Measurements from ENCODE around the gene SPTB. TPM values are rescaled to one million over a fixed set of nuclear protein-coding genes. Genes with fewer than 3 reads are reported as not detected.

The SPTB gene
- total RNA-seq, 2 experiments from 2014 or later, result not detected

DNA sequence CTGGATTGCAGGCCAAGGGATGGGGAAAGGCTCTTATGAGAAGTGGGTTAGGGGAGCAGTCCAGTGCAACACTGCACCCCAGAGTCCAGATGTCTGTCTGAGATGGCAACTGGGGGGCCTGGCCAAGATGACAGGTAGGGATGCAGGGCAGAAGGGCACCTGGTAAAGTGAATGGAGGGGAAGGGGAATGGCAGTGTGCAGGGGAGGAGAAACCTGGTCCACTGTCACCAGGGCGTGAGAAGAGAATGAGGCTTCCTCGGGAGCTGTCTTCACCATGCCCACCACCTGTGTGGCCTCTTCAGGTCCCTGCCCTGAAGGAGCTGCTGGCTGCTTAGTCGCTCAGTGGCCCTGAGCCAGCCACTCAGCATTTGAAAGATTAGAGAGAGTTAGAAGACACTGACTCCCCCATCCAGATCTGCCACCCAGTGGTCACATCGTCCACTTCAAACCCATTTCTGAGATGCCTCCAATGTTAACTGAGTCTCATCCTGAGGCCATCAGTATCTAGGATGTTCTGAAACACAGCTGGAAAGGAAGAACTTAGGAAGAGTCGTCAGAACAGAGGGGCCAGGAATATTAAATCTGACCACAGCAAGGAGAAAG, 118.2 kb downstream of the SPTB start:
- H3K9me3 Mint-ChIP-seq (ENCODE audit: low read depth), result no peaks in the 10 kb centered on the region
- peaks cover 49% of the 10 kb centered on the region for H3K4me1 Mint-ChIP-seq
- H3K27ac Mint-ChIP-seq, result no peak overlapping the region
- no peak overlapping the region for H3K4me3 Mint-ChIP-seq
- ATAC-seq, result no peak
- peaks cover 18% of the 10 kb centered on the region for H3K27me3 Mint-ChIP-seq
- CTCF ChIA-PET, result interaction anchor here (0.9 to 13.8 kb wide), 19 partner anchors 11 to 153 kb away, joined by 3 to 183 read pairs (median 4); partner anchors contain the start of gene CHURC1
- H3K36me3 Mint-ChIP-seq, result no peaks in the 10 kb centered on the region
- no peak for DNase-seq

DNA sequence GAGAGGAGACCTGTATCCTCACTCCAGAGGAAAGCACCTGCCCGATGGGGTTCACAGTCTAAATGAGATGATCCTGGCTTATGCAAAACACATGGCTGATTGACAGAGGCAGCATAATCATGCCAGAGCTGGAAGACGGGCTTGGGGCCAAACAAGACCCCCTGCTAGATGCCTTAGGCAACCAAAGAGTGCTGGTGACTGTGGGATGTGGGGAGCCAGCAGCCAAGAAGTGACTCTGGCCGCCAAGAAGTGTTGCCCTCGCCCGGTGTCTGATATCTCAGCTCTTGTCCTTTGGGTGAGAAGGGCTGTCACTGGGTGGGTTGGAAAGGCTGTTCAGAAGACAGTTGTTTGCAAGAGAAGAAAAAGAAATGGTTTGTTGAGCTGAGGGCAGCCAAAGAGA, 118.8 kb downstream of the SPTB start:
- Mint-ChIP-seq H3K4me1 (peaks cover 49% of the 10 kb centered on the region), H3K27me3 (peaks cover 18% of the 10 kb centered on the region), H3K27ac (no peak overlapping the region), H3K9me3 (ENCODE audit: low read depth) (no peaks in the 10 kb centered on the region), H3K4me3 (no peak overlapping the region), H3K36me3 (no peaks in the 10 kb centered on the region)
- no peak for DNase-seq
- CTCF ChIA-PET, result interaction anchor here (0.6 to 13.8 kb wide), 15 partner anchors 12 to 282 kb away, joined by 3 to 183 read pairs (median 7); partner anchors contain the start of gene CHURC1
- no peak for ATAC-seq

DNA sequence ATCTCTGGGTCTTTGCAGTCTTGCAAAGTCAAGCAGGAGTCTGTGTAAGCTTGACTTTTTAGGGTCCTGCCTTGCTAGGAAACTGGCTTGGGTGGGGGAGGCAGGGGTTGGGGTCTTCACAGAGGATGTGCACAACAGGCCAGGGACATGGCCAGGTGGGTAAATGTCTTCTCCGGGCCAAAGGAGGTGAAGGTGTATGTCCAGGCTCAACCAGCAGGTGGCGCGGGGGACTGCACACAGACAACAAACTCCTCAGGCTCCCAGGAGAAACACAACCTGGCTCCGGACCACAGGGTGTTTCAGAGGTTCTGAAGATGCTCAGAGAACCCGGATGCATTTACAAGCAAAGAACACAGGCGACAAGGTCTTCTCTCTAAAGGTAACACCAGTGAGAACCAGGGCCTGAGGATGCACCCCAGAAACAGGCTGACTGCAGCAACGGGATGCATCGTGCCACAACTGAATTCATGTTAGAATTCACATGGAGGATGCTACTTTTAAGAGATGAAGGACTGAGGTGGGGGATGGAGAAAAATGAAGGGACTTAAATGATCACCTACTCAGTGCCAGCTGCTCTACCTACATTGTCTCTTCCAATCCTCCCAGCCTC, 119.5 kb downstream of the SPTB start:
- DNase-seq, result peak; percentile 79
- CTCF ChIA-PET, result interaction anchor here (0.6 to 13.8 kb wide), 13 partner anchors 10 to 282 kb away, joined by 3 to 183 read pairs (median 4); no protein-coding TSS in a partner anchor
- ATAC-seq, result no peak
- Mint-ChIP-seq H3K36me3 (no peaks in the 10 kb centered on the region), H3K4me1 (peaks cover 53% of the 10 kb centered on the region), H3K9me3 (ENCODE audit: low read depth) (no peaks in the 10 kb centered on the region), H3K4me3 (no peak overlapping the region), H3K27ac (no peak overlapping the region), H3K27me3 (peaks cover 18% of the 10 kb centered on the region)

DNA sequence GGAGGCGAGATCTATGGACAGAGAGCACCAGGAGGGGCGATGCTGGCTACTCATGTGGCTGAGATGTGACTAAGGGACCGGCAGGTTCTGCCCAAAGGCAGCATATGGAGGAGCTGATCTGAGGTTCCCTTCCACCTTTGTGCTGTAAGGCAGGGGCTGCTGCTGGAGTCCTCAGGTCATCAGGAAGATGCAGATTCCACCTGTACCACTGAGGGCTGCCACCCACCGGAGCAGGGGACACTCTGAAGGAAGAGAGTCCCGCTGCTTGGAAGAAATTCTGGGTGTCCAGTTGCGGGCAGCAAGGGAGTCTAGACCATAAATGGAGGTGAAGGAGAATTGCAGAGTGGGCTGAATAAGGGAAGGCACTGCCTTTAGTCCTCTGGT, 120.2 kb downstream of the SPTB start:
- H3K27ac Mint-ChIP-seq, result no peak overlapping the region
- H3K27me3 Mint-ChIP-seq, result peaks cover 18% of the 10 kb centered on the region
- no peaks in the 10 kb centered on the region for H3K9me3 Mint-ChIP-seq (ENCODE audit: low read depth)

DNA sequence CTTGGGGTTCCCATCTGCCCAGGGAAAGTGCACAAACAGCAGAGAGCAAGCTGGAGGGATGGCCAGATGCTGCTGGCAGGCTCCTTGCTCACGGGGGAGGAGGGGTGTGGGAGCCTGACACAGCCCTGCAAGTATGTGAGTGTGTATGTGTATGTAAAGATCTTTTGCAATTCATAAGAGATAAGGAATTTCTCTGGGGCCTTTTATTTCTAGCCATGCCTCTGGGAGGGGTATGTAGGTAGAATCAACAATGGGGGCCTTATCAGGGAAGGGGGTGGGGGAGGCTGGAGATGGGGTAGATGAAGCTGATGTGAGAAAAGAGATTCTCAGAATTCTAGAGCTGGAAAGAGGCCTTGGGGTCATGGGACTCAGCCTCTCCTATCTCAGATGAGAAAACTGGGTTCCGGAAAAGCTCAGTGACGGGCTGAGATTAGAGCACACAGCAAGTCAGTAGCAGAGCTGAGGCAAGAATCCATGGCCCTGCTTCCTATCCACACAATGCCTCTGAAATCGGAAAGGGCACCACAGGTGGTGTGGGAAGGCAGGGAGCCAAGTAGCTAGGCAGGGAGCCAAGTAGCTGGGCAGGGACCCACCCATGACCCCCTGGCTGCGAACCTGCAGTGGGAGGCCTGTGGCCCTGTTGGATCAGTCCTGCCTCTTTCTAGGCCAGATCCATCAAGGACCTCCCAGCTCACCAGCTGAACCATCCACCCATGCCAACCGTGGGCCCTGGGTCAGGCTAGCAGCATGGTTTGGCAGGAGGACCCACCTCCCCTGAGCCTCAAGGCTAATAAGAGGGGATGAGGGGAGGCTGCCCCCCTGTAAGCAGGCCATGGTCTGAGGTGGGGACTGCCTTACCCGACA, 120.8 kb downstream of the SPTB start:
- H3K4me3 Mint-ChIP-seq, result no peak overlapping the region
- CTCF ChIA-PET, result interaction anchor here (1.0 to 13.8 kb wide), 10 partner anchors 9 to 133 kb away, joined by 3 to 183 read pairs (median 4); no protein-coding TSS in a partner anchor
- peaks cover 48% of the 10 kb centered on the region for H3K4me1 Mint-ChIP-seq
- no peaks in the 10 kb centered on the region for H3K36me3 Mint-ChIP-seq
- H3K9me3 Mint-ChIP-seq (ENCODE audit: low read depth), result no peaks in the 10 kb centered on the region
- H3K27me3 Mint-ChIP-seq, result peaks cover 18% of the 10 kb centered on the region
- ATAC-seq (no peak), DNase-seq (no peak)
- H3K27ac Mint-ChIP-seq, result no peak overlapping the region

More for the DNA sequence above, 120.2 kb downstream of the SPTB start:
- CTCF ChIA-PET, result interaction anchor here (0.7 to 13.8 kb wide), 11 partner anchors 9 to 132 kb away, joined by 3 to 183 read pairs (median 4); no protein-coding TSS in a partner anchor
- H3K36me3 Mint-ChIP-seq, result no peaks in the 10 kb centered on the region
- no peak overlapping the region for H3K4me3 Mint-ChIP-seq
- ATAC-seq (no peak), DNase-seq (no peak)
- peaks cover 54% of the 10 kb centered on the region for H3K4me1 Mint-ChIP-seq

DNA sequence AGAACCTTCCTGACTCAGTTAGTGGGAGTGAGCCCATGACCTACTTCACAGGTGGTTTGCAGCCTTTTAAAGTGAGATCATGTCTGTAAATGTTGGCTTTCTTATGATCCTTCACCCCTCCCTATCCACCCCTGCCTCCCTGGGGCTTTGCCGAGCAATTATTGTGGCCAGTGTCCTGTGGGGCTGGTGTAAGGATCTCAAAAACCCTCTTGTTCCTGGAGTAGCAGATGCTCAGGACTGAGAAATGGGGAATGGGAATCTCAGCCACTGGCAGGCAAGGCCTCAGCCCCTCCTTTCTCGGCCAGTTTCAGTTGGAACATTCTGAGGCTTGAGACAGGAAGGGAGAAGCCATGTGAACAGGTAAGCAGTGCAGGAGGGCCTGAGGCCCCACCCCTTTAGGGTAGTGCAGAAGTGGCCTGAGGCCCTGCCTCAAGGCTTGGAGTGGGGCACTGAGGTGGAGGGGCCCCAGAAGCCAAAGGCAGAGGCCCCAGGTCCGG, 121.6 kb downstream of the SPTB start:
- Mint-ChIP-seq H3K4me3 (no peak overlapping the region), H3K4me1 (peaks cover 41% of the 10 kb centered on the region), H3K36me3 (no peaks in the 10 kb centered on the region), H3K9me3 (ENCODE audit: low read depth) (no peaks in the 10 kb centered on the region), H3K27ac (no peak overlapping the region), H3K27me3 (peaks cover 18% of the 10 kb centered on the region)
- CTCF ChIA-PET, result interaction anchor here (2.2 to 13.8 kb wide), 3 partner anchors 18 to 134 kb away, joined by 6 to 183 read pairs (median 25); no protein-coding TSS in a partner anchor
- DNase-seq (no peak), ATAC-seq (no peak)

DNA sequence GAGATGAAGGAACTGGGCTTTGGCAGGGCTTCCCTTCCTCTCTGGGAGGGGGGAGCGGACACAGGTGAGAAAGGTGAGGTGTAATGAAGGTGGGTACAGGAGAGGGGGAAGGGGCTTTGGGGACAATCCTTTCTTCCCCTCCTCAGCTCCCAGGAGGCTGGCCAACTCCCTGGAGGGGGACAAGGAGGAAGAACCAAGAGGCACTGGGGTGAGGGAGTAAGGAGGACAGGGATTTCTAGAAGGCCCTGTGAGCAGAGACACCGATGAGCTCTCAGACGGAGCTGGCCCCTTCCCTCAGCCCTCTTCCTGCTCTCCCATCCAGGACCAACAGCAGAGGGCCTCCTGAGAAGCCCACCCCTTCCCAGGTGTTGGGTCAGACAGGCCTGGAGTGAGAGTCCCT, 122.1 kb downstream of the SPTB start:
- DNase-seq (no peak), ATAC-seq (no peak)
- Mint-ChIP-seq H3K4me3 (no peak overlapping the region), H3K4me1 (peaks cover 41% of the 10 kb centered on the region), H3K27ac (no peak overlapping the region), H3K36me3 (no peaks in the 10 kb centered on the region), H3K9me3 (ENCODE audit: low read depth) (no peaks in the 10 kb centered on the region), H3K27me3 (peaks cover 18% of the 10 kb centered on the region)
- CTCF ChIA-PET, result interaction anchor here (13.8 kb wide), 1 partner anchor 86 kb away, joined by 183 read pairs; no protein-coding TSS in a partner anchor

DNA sequence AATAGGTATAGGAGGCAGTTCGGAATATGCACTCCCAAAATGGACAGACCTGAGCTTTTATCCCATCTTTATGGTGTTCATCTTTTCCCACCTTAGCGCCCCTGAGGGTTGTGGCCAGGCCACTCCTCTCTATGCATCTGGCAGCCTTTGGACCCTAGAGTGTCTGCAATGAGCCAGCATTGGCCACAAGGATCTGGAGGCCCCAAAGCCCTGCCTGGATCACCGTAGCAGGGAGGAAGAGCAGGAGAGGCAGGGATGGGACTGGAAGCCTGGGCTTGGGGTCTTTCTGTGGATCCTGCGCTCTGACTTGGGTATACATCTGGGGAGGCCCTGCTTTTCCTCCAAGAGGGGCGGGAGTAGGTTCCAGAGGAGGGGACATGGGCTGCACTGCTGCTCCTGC, 123.0 kb downstream of the SPTB start:
- ATAC-seq (no peak), DNase-seq (no peak)
- Mint-ChIP-seq H3K4me3 (no peak overlapping the region), H3K4me1 (peaks cover 37% of the 10 kb centered on the region), H3K36me3 (no peaks in the 10 kb centered on the region), H3K27ac (peak overlapping the region; percentile 41), H3K27me3 (peaks cover 17% of the 10 kb centered on the region), H3K9me3 (ENCODE audit: low read depth) (no peaks in the 10 kb centered on the region)
- CTCF ChIA-PET, result interaction anchor here (13.8 kb wide), 1 partner anchor 85 kb away, joined by 183 read pairs; no protein-coding TSS in a partner anchor

DNA sequence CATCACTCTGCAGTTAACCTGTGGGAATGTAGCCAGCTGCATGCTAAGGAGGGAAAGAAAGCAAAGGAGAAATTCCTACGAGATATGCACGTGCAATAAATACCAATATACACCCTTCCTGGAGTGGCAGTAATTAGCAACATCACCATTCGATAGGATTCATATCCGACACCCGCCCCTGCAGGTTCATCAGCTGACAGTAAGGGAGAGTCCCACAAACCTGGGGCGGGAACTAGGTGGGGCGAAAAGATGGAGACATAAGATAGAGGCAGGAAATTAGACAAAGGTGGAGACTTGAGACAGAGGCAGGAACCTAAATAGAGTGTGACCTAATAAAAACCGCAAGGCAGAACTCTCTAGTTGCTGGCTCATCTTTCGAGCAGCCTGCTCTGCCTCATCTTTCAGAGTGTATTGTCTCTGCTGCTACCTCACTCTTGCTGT, 123.9 kb downstream of the SPTB start:
- H3K4me3 Mint-ChIP-seq, result no peak overlapping the region
- H3K27ac Mint-ChIP-seq, result peak overlapping the region; percentile 54
- CTCF ChIA-PET, result interaction anchor here (1.2 to 13.8 kb wide), 3 partner anchors 9 to 84 kb away, joined by 4 to 183 read pairs (median 5); no protein-coding TSS in a partner anchor
- ATAC-seq (peak; percentile 87), DNase-seq (peak; percentile 77)
- H3K4me1 Mint-ChIP-seq, result peaks cover 31% of the 10 kb centered on the region
- H3K27me3 Mint-ChIP-seq, result peaks cover 10% of the 10 kb centered on the region
- no peaks in the 10 kb centered on the region for H3K9me3 Mint-ChIP-seq (ENCODE audit: low read depth)
- no peaks in the 10 kb centered on the region for H3K36me3 Mint-ChIP-seq

DNA sequence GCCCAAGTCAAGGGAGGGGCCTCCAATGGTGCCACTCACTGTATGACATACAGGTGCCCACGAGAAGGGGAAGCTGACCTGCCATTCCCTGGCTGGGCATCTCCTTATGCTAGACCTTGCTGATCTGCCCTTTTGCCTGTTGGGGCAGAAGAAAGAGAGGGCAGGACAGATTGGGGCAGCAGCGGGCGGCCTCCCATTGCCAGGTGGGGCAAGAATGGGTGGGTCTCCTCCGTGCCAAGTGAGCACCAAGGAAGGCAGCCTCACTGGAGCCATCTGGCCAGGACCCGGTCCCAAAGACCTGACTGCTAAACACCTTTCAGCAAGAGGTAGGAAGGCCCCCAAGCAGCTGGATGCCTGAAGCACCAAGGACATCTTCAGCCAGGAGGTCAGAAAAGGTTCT, 125.0 kb downstream of the SPTB start:
- no peak for ATAC-seq
- no peak overlapping the region for H3K27ac Mint-ChIP-seq
- no peaks in the 10 kb centered on the region for H3K9me3 Mint-ChIP-seq (ENCODE audit: low read depth)
- no peaks in the 10 kb centered on the region for H3K36me3 Mint-ChIP-seq
- no peak for DNase-seq
- CTCF ChIA-PET, result interaction anchor here (1.2 kb wide), 2 partner anchors 10 to 27 kb away, joined by 4 to 5 read pairs; no protein-coding TSS in a partner anchor
- H3K27me3 Mint-ChIP-seq, result peaks cover 6% of the 10 kb centered on the region
- H3K4me1 Mint-ChIP-seq, result peaks cover 28% of the 10 kb centered on the region
- no peak overlapping the region for H3K4me3 Mint-ChIP-seq

DNA sequence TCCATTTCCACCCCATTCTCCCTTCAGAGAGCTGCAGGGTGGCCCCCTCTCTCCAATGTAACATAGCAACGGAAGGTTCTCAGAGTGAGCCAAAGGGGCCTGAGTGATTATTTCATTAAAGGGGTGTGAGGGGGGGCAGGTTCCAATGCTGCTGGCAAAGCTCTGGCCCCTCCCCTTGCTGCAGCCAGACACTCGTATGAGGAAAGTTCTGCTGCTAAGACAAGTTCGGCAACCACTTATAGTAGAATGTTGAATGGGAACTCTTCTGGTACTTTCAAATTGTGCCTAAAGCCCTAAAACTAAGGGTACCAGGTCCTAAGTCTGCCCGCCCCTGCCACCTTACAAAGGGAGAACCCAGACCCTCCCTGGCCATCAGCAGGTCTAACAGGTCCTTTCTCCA, 125.7 kb downstream of the SPTB start:
- DNase-seq (no peak), ATAC-seq (no peak)
- Mint-ChIP-seq H3K27me3 (peaks cover 6% of the 10 kb centered on the region), H3K27ac (no peak overlapping the region), H3K4me3 (no peak overlapping the region), H3K9me3 (ENCODE audit: low read depth) (no peaks in the 10 kb centered on the region), H3K36me3 (no peaks in the 10 kb centered on the region), H3K4me1 (peaks cover 28% of the 10 kb centered on the region)
- CTCF ChIA-PET, result no interaction called here

DNA sequence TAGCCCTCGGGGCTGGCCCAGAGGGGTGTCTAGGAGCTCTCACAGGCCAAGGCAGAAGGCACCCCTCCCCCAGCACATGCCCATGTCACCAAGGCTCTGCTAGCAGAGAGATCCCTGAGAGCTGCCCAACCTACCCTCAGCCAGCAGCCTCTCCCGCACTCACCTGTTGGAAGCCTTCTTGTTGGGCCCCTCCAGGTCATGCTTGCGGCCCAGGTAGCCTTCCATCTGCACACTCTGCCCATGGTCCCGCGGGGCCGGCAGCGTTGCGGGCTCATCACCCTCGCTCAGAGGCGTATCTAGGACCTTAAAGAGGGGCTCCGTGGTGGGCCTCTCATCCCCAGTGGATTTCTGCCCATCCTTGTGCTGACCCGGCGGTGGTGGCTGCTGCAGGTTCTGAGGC, 126.3 kb downstream of the SPTB start:
- H3K9me3 Mint-ChIP-seq (ENCODE audit: low read depth), result no peaks in the 10 kb centered on the region
- H3K4me3 Mint-ChIP-seq, result no peak overlapping the region
- DNase-seq (no peak), ATAC-seq (no peak)
- H3K4me1 Mint-ChIP-seq, result peaks cover 26% of the 10 kb centered on the region
- peaks cover 6% of the 10 kb centered on the region for H3K27me3 Mint-ChIP-seq
- H3K27ac Mint-ChIP-seq, result no peak overlapping the region
- CTCF ChIA-PET, result interaction anchor here (1.1 kb wide), 1 partner anchor 69 kb away, joined by 3 read pairs; no protein-coding TSS in a partner anchor
- H3K36me3 Mint-ChIP-seq, result no peaks in the 10 kb centered on the region

DNA sequence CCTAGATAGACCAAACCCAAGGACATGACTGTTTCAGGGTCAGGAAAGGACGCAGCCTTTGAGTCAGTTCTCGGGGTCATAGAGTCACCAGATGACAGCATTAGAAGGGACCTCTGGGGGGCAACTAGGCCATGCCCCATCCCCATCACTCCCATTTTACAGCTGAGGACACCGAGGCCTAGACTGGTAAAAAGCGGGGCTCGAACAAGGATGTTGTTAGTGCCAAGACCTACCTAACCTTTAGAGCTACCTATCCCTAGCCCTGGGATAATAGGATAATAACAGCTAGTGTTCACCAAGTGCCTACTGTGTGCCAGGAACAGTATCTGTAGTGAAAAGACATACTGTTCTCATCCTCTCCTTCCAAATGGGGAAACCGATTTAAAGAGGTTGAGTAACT, 126.8 kb downstream of the SPTB start:
- peaks cover 23% of the 10 kb centered on the region for H3K4me1 Mint-ChIP-seq
- H3K27me3 Mint-ChIP-seq, result peaks cover 6% of the 10 kb centered on the region
- ATAC-seq (no peak), DNase-seq (no peak)
- no peak overlapping the region for H3K4me3 Mint-ChIP-seq
- CTCF ChIA-PET, result interaction anchor here (1.1 kb wide), 1 partner anchor 70 kb away, joined by 3 read pairs; no protein-coding TSS in a partner anchor
- no peaks in the 10 kb centered on the region for H3K9me3 Mint-ChIP-seq (ENCODE audit: low read depth)
- H3K36me3 Mint-ChIP-seq, result no peaks in the 10 kb centered on the region
- H3K27ac Mint-ChIP-seq, result no peak overlapping the region
